ENCODE measurements around the gene TBC1D8.
"Not testable (repeated sequence)": the region's sequence is repeated elsewhere in the genome, so short reads cannot be mapped to it uniquely, and the experiment has no call there.

Gene TBC1D8

DNA sequence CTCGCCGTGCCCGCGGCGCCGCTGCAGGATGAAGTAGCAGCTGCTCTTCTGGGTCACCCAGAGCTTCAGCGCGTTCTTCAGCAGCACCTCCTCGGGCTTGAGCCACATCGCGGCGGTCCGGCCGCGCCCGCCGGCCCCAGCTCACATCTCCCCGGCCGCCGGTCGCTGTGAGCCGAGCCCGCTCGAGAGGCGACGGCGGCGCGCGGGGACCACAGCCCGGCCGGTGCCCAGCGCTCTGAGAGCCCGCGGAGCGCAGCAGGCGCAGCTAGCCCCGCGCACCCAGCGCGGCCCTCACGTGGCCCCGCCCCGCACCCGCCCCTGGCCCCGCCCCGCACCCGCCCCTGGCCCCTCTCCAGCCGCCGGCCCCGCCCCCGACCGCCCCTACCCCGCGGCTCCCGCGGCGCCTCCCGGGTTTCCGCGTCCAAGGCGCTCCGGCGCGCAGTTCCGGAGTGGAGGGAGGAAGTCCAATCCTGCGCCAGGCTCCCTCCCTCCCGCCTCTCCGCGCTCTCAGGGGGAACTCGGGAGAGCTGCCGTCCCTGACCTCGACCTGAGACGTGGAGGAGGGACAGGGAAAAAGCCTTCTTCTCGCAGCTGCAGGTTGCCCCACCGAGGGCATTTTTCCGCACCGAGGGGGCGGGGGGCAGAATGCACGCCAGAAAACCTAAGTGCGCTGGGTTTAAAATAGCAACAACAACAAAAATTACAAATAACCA, at the start of gene TBC1D8:
TSS of gene TBC1D8 (minus strand) at position 237 of the 713 bp plus-strand sequence. CDS start at position 108, 129 bp downstream.
- peak; percentile 46 to 48 for DNase-seq (ENCODE audit: low read depth in 2 of 2)

DNA sequence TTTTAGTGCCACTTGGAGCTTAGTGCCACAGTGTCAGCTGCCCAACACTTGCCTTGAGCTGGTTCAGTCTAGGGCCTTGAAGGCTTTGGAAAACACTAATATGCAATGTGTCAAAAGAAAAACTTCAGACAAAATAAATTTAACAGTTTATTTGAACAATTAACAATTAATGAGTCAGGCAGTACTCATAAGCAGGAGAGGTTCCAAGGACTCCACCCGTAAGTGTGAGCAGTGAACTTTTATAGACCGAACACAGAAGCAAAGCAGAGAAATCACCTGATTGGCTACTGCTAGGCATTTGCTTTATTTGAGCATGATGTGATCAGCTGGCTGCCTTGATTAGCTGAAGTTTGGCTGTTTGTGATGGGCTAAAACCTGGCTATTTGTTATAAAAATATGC, 49.5 kb upstream of the TBC1D8 start:
- DNase-seq (ENCODE audit: low read depth in 2 of 2), result no peak

DNA sequence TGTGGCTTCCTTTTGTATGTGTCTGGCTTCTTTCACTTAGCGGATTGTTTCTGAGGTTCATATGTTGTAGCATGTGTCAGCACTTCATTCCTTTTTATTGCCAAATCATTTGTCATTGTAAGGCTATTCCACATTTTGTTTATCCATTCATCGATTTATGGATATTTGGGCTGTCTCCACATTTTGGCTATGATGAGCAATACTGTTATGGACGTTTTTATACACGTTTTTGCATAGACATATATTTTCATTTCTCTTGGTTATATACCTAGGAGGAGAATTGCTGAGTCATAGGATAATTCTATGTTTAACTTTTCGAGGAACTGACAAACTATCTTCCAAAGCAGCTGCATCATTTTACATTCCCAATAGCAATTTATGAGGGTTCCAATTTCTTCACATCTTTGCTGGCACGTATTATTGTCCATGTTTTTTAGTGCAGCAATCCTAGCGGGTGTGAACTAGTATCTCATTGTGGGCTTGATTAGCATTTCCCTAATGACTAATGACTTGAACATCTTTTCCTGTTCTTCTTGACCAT, 48.1 kb upstream of the TBC1D8 start:
- peak; percentile 67 to 77 for DNase-seq (ENCODE audit: low read depth in 2 of 2)

DNA sequence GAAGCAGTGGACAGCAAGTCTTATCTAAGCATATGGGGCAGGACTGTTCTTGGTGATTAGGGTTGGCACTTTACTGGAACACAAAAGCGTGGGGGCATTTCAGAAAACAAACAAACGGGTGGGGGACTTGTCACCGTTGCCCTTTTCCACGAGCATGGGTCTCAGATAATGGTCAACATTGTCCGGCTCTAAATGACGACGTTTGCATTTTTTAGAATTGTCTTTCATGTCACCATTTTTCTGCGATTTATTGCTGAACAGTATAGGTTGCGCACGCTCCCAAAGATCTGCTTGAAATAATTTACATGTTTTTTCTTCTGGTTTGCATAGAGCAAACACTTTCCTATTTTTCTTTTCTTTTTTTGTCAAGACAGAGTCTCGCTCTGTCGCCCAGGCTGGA, 46.6 kb upstream of the TBC1D8 start:
- DNase-seq (ENCODE audit: low read depth in 2 of 2), result no peak

DNA sequence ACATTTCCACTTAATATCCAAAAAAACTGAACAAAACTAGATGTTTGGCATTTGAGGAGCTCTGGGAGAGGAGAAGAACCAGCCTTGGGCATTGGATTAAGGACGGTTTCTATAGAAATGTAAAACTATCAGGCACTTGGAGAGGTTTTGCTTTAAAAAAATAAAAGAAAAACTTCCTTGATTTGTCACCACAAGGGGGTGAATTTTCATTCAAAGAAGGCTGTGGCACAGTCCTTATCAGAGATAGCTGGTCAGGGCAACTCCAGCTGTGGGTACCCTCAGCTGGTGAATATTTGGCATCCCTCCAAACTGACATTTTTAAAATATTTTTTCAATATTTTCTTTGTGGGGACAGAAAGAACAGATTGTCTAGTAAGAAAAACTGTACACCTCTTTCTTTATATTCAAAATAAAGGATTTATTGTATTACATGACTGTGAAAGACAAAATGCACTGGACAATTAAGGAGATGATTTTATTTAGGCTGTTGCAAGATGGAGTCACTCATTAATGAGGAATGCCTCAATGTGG, 46.1 kb upstream of the TBC1D8 start:
- no peak for DNase-seq (ENCODE audit: low read depth in 2 of 2)

DNA sequence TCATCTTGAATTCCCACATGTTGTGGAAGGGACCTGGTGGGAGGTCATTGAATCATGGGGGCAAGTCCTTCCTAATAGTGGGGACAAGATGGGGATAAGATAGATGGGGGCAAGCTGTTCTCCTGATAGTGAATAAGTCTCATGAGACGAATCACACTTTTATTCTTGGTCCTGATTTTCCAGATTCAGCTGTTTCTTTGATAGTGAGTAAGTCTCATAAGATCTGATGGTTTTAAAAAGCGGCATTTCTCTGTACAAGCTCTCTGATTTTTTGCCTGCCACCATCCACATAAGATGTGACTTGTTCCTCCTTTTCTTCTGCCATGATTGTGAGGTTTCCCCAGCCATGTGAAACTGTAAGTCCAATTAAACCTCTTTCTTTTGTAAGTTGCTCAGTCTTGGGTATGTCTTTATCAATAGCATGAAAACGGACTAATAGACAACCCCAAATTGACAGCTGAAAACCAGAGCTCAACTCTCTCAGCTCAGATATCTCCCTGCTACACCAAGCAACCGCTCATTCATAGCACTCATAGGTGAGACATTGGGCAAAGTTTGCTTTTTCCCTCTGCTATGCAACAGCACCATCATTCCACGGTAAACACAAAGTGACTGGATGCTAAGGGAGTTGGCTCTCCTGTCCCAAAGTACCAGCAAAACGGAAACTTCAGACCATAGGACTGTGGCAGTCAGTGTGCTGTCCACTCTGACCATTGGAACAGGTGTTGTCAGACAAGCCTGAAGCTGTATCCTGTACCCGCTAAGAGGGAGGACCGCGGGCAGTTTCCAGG, 44.9 kb upstream of the TBC1D8 start:
- no peak for DNase-seq (ENCODE audit: low read depth in 2 of 2)

DNA sequence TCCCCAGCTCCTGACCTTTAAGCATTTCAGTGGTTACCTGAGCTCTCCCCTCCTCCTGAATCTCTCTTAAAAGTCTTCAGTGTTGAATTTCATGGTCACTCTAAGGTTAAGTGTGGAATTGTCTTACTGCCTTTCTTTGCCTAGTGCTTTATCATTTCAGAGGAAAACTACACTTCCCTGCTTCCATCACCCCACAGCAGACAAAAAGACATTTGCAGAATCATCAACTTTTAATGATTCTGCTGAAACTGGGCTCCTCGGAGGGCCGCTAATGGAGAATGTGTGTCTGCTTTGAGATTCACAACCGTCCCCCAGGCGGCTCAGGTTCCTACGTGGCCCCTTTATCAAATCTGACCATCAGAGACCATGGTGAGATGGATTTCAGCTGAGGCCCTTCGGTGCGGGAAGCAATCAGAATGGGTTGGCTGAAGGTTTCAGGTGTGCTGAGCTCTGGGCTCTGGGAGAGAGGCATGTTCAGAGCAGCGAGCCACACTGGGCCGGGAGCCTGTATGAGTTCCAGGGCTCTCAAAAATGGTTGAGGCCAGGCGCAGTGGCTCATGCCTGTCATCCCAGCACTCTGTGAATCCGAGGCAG, 41.9 kb upstream of the TBC1D8 start:
- DNase-seq (ENCODE audit: low read depth in 2 of 2), result no peak

DNA sequence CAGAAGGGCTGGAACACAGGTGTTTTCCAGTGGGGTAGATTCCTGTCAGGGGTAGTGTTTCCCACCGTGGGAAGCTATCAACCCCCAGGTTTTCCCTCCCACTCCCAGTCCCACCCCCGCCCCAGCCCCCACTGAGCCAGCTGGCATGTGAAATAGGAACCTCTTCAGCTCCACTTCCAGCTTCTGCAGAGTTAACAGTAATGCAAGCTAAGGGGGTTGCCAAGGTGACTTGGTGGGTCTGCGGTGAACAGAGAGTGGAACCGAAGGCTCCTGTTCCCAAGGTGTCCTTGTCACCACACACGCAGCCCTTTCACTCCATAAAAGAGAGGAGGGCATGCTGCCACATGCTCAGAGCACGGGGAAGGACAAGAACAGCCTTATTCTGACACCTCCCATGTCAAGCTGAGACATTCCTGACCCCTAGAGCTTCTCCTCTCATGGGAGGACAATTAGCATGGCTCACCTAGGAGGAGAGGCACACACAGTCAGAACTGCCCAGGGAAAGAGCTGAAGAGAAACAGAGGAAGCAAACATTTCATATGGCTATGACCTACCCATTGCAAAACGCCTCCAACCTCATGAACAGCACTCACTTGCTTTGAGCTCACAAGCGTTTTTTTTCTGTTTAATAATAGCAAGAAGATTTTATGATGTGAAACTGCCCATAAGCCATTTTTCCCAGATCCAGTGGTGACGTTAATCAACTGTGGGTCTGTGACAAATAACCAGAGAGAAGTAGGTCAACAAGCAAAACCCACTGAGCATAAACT, 39.8 kb upstream of the TBC1D8 start:
- no peak for DNase-seq (ENCODE audit: low read depth in 2 of 2)

DNA sequence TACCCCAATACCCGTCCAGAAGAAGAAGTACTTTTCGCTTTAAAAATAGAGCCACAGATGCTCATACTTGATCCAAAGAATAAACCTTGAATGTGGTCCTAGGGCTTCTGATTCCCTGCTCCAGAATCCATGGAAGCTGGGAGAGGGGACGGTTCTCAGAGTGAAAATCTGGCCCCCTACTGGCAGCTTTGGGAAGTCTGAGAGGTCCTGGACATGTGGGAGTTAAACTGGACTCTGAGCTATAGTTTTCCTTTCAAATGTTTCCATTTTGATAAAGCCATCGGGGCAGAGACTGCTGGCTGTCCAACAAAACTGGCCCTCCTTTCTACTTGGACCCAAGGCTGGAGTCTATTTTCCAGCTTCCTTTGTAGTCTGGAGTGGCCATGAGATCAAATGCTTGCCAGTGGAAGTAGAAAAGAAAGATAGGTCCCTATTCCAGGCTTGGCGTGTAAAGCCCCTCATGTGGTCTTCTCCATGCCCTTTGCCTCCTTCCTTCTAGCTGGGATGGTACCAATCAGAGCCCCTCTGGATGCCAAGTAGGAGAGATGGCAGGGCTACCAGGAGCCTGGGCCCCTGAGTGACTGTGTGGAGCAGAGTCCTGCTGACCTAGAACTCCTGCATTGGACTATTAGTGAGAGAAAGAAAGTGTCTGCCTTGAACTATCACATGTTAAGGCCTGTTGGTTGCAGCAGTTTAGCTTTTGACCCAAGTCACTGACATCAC, 37.7 kb upstream of the TBC1D8 start:
- DNase-seq (ENCODE audit: low read depth in 2 of 2), result no peak

DNA sequence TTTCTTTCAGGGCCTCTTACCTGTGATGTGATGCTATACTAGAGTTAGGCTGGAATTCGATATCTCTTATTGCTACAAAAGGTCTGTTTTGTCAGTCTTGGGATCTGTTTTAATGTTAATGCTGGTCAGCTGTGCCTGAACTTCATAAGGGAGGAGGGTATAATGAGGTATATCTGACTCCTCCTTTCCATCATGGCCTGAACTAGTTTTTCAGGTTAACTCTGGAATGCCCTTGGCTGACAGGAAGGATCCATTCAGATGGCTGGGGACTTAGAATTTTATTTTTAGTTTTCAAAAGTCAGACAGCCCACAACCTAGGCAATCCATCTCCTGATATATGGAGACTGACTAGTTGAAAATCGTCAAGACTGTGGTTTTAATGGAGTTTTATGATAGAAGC, 35.9 kb upstream of the TBC1D8 start:
- no peak for DNase-seq (ENCODE audit: low read depth in 2 of 2)

DNA sequence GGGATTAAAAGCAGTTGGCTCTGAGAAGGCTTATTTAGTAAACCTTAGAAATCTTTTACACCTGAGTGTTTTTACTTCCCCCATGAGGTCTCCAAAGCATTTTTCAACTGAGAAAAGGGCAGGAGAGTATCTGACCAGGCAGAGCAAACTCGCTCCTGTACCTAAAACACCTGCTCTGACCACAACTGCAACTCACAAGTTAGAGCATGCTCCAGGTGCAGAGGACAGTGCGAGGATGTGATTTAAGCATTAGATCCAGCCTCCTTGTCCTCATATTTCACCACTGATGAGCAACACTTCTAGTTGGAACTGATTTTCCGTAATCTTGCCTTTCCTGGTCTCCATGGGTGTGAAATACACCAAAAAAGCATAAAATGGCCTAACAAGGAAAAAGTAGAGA, 34.5 kb upstream of the TBC1D8 start:
- DNase-seq (ENCODE audit: low read depth in 2 of 2), result no peak

DNA sequence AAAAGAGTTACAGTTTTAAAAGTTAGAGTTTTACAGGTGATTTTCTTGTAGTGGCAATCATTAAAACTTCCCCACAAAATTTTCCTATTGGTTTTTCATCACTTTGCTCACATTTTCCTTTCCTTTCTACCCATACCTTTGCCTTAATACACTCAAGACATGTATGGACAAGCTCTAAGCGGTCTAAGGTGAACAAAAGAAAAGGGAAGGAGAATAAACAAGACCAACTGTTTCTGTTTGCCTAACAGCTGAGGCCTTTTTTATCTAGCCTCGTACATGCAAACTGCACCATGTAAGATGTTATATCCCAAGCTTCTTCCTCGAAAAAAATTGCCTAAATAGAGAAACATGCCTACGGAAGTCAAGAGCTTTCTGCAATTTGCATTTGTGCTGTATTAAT, 33.9 kb upstream of the TBC1D8 start:
- DNase-seq (ENCODE audit: low read depth in 2 of 2), result no peak

DNA sequence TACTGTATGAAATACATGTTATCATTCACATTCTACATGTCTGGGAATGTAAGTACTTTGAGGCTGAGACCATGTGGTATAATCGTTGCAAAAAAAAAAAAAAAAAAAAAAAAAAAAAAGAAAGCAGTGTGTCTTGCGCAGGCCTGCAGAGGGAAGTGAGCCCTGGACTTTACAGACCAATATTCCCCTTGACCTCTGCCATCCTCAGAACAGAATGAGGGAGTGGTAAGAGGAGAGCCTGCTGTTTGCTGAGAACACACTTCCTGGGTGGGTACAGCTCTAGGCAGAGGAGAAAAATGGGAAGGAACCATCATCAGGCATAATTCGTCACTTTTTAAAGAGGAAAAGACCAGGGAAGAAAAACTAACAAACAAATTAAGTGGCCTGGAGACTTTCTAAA, 28.8 kb upstream of the TBC1D8 start:
- DNase-seq (ENCODE audit: low read depth in 2 of 2), result no peak

DNA sequence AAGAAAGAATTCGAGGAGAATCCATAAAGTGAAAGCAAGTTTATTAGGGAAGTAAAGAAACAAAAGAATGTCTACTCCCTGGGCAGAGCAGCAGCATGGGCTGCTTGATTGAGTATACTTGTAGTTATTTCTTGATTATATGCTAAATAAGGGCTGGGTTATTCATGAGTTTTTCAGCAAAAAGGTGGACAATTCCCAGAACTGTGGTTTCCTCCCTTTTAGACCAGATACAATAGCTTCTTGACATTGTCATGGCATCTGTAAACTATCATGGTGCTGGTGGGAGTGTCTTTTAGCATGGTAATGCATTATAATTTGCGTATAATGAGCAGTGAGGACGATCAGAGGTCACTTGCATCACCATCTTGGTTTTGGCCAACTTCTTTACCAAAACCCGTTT, 25.6 kb upstream of the TBC1D8 start:
- no peak for DNase-seq (ENCODE audit: low read depth in 2 of 2)

DNA sequence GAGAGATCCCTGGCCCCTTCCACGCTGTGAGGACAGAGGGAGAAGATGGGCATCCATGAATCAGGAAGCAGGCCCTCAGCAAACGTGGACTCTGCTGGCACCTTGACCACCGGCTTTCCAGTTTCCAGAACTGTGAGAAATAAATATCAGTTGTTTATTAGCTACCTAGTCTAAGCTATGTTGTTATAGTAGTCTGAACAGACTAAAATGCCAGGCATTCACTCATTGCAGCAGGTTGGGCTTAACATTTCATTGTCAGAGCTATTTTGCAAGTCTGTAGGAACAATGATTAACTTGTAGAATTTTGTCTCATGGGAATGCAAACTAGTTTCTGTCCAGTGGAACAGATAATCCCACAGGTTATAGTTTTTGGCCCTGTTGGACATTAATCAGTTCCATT, 24.8 kb upstream of the TBC1D8 start:
- DNase-seq (ENCODE audit: low read depth in 2 of 2), result no peak

DNA sequence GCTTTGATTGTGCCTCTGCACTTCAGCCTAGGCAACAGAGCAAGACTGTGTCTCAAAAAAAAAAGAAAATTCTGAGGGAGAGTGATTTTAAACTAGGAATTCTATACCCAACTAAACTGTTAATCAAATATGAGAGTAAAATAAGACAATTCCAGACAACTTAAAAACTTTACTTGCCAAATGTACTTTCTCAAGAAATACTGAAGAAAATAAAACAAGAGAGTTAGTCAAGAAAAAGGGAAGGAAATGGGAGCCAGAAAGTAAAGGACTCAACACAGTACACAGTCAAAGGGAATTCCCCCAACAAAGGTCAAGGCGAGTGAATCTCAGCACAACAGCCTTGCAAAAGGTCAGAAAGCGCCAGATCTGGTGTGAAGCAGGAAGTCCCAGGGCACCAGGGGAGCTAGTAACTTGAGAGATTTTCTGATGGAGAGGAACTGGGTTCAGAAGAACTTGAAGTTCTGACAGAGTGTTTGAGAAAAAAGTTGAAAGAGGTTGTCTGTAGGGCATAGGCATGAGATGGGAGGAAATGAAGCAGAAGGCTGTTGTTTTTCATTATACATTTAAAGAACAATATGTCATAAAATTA, 22.6 kb upstream of the TBC1D8 start:
- no peak for DNase-seq (ENCODE audit: low read depth in 2 of 2)

DNA sequence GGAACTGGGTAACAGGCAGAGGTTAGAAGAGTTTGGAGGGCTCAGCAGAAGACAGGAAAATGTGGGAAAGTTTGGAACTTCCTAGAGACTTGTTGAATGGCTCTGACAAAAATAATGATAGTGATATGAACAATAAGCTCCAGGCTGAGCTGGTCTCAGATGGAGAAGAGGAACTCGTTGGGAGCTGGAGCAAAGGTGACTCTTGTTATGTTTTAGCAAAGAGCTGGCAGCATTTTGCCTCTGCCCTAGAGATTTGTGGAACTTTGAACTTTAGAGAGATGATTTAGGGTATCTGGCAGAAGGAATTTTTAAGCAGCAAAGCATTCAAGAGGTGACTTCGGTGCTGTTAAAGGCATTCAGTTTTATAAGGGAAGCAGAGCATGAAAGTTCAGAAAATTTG, 18.6 kb upstream of the TBC1D8 start:
- not testable (repeated sequence) for DNase-seq (ENCODE audit: low read depth in 2 of 2)

DNA sequence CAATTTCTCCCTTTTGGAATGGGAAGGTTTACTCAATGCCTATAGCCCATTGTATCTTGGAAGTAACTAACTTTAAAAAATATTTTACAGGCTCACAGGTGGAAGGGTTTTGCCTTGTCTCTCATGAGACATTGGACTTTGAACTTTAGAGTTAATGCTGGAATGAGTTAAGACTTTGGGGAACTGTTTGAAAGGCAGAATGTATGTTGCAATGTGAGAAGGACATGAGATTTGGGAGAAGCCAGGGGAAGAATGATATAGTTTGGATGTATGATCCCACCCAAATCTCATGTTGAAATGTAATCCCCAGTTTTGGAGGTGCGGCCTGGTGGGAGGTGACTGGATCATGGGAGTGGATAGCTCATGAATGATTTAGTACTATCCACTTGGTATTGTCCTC, 17.5 kb upstream of the TBC1D8 start:
- DNase-seq (ENCODE audit: low read depth in 2 of 2), result no peak

DNA sequence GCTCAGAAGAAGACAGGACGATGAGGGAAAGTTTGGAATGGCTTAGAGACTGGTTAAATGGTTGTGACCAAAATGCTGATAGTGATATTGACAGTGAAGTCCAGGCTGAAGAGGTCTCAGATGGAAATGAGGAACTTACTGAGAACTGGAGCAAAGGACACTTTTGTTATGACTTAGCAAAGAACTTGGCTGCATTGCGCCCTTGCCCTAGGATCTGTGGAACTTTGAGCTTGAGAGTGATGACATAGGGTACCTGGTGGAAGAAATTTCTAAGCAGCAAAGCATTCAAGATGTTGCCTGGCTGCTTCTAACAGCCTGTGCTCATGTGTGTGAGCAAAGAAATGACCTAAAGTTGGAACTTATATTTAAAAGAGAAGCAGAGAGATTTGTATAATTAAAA, 16.4 kb upstream of the TBC1D8 start:
- not testable (repeated sequence) for DNase-seq (ENCODE audit: low read depth in 2 of 2)

DNA sequence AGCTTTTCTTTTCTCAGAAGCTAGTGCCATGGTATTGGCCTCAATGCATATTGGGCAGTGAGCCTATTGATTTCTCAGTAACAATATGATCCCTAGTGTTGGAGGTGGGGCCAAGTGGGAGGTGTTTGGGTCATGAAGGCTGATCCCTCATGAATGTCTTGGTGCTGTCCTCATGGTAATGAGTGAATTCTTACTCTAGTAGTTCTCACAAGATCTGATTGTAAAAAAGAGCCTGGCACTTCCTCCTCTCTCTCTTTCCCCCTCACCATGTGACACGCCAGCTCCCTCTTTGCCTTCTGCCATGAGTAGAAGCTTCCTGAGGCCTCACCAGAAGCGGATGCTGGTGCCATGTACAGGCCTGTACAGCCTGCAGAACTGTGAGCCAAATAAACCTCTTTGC, 12.8 kb upstream of the TBC1D8 start:
- no peak for DNase-seq (ENCODE audit: low read depth in 2 of 2)

Measured in fibroblast of skin of left biceps (primary cell).